Ovary (tissue), 3 donors: ENCODE data around the gene TMEM212.

Experiments
- EP300 ChIP-seq: sonication (generic); formaldehyde crosslinking; IDR thresholded peaks from one replicate; pipeline ENCODE4 v1.6.1; 2017; ENCODE audit warnings: antibody characterized with exemption
- POLR2A ChIP-seq: fragments of 450-650 bp; IDR thresholded peaks from one replicate; pipeline ENCODE4 v1.6.1; 2017; ENCODE audit warnings: antibody characterized with exemption, mild to moderate bottlenecking, moderate library complexity
- TF ChIP-seq, protein P1 (sequence below), 3 donors: fragments of 450-650 bp in 2 of 3; fragments of 200-600 bp in 1 of 3; IDR thresholded peaks; one replicate each; pipeline versions ENCODE4 v1.5.1 to v1.8.0; 2016 to 2022; ENCODE audit warnings: antibody characterized with exemption in 3 of 3, mild to moderate bottlenecking in 1 of 3
- donor health status: DM: no; HTN: no; CAD: no.

DNA sequence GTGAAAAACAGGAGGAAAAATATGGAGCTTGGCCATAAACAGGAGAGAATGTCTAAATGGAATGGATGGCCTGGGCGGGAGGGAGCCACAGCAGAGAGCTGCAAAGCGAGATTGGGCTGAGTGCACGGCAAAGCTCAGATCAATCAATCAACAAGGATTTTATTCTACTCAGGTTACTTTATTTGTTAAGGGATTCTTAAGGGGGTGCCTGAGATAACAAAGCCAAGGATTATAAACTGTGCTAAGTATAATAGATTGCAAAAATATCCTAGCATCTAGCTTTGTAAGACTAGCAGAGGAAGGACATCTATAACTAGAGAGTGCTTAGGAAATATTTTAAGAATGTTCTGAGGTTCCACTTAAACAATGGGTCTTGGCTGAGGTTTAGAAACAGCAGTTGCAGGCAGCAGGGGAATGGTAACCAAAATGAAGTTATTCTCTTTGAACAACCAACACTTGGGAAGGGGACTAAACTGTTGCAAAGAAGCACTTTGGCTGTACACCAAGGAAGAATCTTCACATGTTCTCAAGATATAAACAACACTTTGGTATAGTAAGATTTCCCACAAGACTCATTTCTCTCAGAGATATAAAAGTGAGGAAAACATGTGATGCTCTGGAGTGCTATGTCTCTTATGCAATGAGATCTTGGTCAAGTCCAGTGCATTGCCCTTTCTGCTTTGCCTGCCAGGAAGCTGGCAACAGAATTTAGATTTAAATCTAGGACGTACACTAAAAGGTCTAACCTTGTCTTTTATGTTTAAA is 35.5 kb downstream of the TMEM212 start:
- TF ChIP-seq, protein P1, sequence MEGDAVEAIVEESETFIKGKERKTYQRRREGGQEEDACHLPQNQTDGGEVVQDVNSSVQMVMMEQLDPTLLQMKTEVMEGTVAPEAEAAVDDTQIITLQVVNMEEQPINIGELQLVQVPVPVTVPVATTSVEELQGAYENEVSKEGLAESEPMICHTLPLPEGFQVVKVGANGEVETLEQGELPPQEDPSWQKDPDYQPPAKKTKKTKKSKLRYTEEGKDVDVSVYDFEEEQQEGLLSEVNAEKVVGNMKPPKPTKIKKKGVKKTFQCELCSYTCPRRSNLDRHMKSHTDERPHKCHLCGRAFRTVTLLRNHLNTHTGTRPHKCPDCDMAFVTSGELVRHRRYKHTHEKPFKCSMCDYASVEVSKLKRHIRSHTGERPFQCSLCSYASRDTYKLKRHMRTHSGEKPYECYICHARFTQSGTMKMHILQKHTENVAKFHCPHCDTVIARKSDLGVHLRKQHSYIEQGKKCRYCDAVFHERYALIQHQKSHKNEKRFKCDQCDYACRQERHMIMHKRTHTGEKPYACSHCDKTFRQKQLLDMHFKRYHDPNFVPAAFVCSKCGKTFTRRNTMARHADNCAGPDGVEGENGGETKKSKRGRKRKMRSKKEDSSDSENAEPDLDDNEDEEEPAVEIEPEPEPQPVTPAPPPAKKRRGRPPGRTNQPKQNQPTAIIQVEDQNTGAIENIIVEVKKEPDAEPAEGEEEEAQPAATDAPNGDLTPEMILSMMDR (IDR thresholded peaks at IDR 0.05), result no peak
- TF ChIP-seq EP300, result no peak
- TF ChIP-seq POLR2A, result no peak
